Endothelial cell of coronary artery (primary cell): ENCODE results near the gene STARD8. TPM values are rescaled to one million over a fixed set of nuclear protein-coding genes. Genes with fewer than 3 reads are reported as not detected.

Experiments
- total RNA-seq: library from RNA; depleted of rRNA; stranded (reverse); fragments of >200 nt; gene quantifications from 2 replicates; pipeline ENCODE4 v1.2.3, GENCODE V29; 2014

Gene STARD8
- 6.1 and 7.8 TPM in 2 replicates for total RNA-seq

GRCh38 chrX:68647156-68647957 lies at the start of gene STARD8:
Gene STARD8, plus strand, starts transcription at chrX:68647666. Its CDS starts 217 bp downstream, at chrX:68647883.

Other genes with a start within 250 kb of the STARD8 start
- gene OPHN1, start 214.2 kb upstream of the STARD8 start, total RNA-seq = 6.7 and 8.9 TPM in 2 replicates
- 17.5 and 21.8 TPM in 2 replicates for gene YIPF6, start 148.6 kb upstream of the STARD8 start, total RNA-seq
- gene EFNB1, start 181.4 kb downstream of the STARD8 start, total RNA-seq = 73.6 and 73.9 TPM in 2 replicates